IPS-20b (cell line): Measurements from ENCODE around the gene FLT3LG.

Experiments used
- H3K27ac ChIP-seq: one replicate; pipeline ENCODE4 v1.5.1; 2013; ENCODE audit warnings: low read length
- H3K27me3 ChIP-seq: 2 replicates; pipeline ENCODE4 v1.6.1; 2013; ENCODE audit warnings: mild to moderate bottlenecking, low read length, inconsistent platforms; ENCODE audit not compliant: insufficient read depth
- H3K36me3 ChIP-seq: 2 replicates; pipeline ENCODE4 v1.6.1; 2013; ENCODE audit warnings: low read depth, mild to moderate bottlenecking, inconsistent platforms, low read length, moderate library complexity; ENCODE audit not compliant: insufficient read depth
- H3K4me1 ChIP-seq: 2 replicates; pipeline ENCODE4 v1.6.1; 2013; ENCODE audit warnings: mild to moderate bottlenecking, control low read depth, inconsistent platforms, low read length, moderate library complexity; ENCODE audit not compliant: insufficient read depth
- H3K4me3 ChIP-seq: 2 replicates; pipeline ENCODE4 v1.5.1; 2013; ENCODE audit warnings: mild to moderate bottlenecking, low read length, inconsistent platforms
- H3K9ac ChIP-seq: 2 replicates; pipeline ENCODE4 v1.6.1; 2013; ENCODE audit warnings: low read depth, mild to moderate bottlenecking, inconsistent platforms, low read length, moderate library complexity
- H3K9me3 ChIP-seq: 2 replicates; pipeline ENCODE4 v1.6.1; 2013; ENCODE audit warnings: mild to moderate bottlenecking, low read depth, low read length, inconsistent platforms; ENCODE audit not compliant: insufficient read depth

Gene FLT3LG, protein sequence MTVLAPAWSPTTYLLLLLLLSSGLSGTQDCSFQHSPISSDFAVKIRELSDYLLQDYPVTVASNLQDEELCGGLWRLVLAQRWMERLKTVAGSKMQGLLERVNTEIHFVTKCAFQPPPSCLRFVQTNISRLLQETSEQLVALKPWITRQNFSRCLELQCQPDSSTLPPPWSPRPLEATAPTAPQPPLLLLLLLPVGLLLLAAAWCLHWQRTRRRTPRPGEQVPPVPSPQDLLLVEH

DNA sequence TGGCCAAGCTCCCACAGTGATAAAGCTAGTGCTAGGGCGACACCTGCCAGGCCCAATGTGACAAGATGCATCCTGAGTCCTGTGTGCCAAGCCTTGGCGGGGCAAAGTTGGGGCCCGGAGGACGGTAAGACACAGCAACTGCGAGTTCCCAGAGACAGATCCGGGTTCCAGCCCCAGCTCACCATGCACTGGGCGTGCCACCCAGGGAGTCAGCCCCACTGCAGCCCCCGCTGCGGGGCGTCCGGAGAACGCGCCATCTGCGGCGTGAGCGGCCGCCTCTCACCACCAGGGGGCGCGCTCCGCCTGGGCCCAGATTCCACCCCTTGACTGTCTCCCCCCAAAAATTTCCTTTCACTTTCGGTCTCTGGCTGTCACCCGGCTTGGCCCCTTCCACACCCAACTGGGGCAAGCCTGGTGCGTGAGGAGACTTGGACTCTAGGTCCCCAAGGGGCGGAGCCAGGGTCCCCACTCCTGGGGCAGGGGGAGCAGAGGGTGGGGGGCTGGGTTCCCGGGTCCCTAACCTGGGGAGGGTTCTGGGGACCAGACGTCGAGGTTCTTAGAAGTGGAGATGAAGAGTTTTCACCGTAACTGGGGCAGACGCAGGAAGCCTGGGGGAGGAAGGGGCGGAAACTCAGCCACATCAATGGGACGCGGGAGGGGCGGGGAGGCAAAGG, at the start of gene FLT3LG:
Gene FLT3LG (plus strand): TSS at position 348 of the 674 bp plus-strand sequence. CDS start 425 bp downstream, outside the sequence.
- peak within 1 kb of the TSS; percentile 64; the same call in 1 of the 2 replicates for H3K4me3 ChIP-seq
- H3K9ac ChIP-seq, result no peak within 1 kb of the TSS
- H3K36me3 ChIP-seq, result peaks cover 14% of the 10 kb centered on the region; the same call in 1 of the 2 replicates
- peaks cover 2% of the 10 kb centered on the region; the same call in 1 of the 2 replicates for H3K4me1 ChIP-seq
- H3K27me3 ChIP-seq, result peaks cover 11% of the 10 kb centered on the region
- H3K27ac ChIP-seq, result no peak within 1 kb of the TSS
- H3K9me3 ChIP-seq, result no peaks in the 10 kb centered on the region

GRCh38 chr19:49425178-49425577, 48.8 kb upstream of the FLT3LG start, which contains the start of gene GFY:
Gene GFY (plus strand): TSS chr19:49425388. CDS start chr19:49426431, 1,043 bp downstream.
- H3K4me1 ChIP-seq, result peaks cover 13% of the 10 kb centered on the region; the same call in 1 of the 2 replicates

GRCh38 chr19:49425922-49426592, 48.0 kb upstream of the FLT3LG start:
- H3K4me3 ChIP-seq, result peak overlapping the region; percentile 45
- no peaks in the 10 kb centered on the region for H3K9me3 ChIP-seq
- peak overlapping the region; percentile 16; the same call in 1 of the 2 replicates for H3K9ac ChIP-seq
- H3K36me3 ChIP-seq, result no peaks in the 10 kb centered on the region
- peaks cover 97% of the 10 kb centered on the region for H3K27me3 ChIP-seq
- H3K27ac ChIP-seq, result no peak overlapping the region
- H3K4me1 ChIP-seq, result peaks cover 13% of the 10 kb centered on the region; the same call in 1 of the 2 replicates

More at GRCh38 chr19:49425178-49425577, 48.8 kb upstream of the FLT3LG start, which contains the start of gene GFY:
- no peak within 1 kb of the TSS for H3K9ac ChIP-seq
- no peaks in the 10 kb centered on the region for H3K36me3 ChIP-seq
- H3K27ac ChIP-seq, result no peak within 1 kb of the TSS
- H3K4me3 ChIP-seq, result peak within 1 kb of the TSS; percentile 45
- H3K27me3 ChIP-seq, result peaks cover 96% of the 10 kb centered on the region
- no peaks in the 10 kb centered on the region for H3K9me3 ChIP-seq

DNA sequence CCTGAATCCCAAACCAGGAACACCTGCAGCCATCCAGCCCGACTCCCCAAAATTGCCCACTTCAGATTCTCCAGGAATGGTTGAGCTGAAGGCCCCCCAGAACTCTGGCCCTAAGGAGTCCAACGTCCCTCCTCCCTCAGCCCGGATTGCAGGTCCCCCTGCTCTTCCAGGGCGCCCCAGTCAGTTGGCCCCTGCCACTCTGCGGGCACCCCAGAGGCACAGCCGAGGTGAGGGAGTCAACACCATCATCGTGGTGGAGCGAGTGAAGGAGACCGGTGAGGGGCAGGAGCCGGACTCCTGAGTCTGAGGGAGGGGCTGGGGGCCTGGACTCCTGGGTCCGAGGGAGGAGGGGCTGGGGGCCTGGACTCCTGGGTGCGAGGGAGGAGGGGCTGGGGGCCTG, 46.7 kb upstream of the FLT3LG start:
- H3K9me3 ChIP-seq, result no peaks in the 10 kb centered on the region
- H3K9ac ChIP-seq, result no peak overlapping the region
- no peak overlapping the region for H3K4me3 ChIP-seq
- H3K27me3 ChIP-seq, result peaks cover 97% of the 10 kb centered on the region
- H3K27ac ChIP-seq, result no peak overlapping the region
- H3K36me3 ChIP-seq, result no peaks in the 10 kb centered on the region
- H3K4me1 ChIP-seq, result peaks cover 13% of the 10 kb centered on the region; the same call in 1 of the 2 replicates

DNA sequence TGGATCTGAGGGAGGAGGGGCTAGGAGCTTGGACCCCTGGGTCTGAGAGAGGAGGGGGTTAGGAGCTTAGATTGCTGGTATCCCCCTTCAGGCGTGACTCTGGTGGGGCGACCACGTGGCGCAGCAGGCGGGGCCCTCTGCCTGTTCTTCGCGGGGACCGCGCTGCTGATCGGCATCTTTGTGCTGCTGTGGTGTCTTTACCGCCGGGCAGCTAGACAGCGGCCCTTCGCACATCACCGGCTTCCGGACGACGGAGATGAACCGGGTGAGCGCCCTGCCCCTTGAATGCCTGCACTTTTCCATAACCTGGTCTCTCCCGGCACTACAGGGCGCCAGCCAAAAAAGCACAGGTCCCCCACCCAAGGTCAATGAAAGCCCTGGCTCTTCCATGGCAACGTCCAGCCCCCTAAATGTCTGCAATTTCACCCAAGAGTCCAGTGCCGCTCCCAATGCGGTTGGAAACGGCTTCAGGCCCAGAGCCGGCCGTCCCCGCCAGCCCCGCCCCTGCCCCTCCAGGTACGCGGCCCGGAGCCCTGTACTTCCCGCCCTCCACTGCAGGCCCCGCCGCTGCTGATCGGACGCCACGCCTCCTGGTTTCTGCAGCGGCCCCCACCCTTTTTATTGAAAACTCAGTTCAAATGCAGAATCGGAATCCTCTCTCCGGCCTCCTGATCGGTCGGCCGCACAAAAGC, 46.0 kb upstream of the FLT3LG start:
- Histone ChIP-seq H3K4me1 (peaks cover 13% of the 10 kb centered on the region; the same call in 1 of the 2 replicates), H3K9ac (peak overlapping the region; percentile 81; the same call in 1 of the 2 replicates), H3K4me3 (peak overlapping the region; percentile 78), H3K9me3 (no peaks in the 10 kb centered on the region), H3K36me3 (no peaks in the 10 kb centered on the region), H3K27me3 (peaks cover 97% of the 10 kb centered on the region), H3K27ac (no peak overlapping the region)

DNA sequence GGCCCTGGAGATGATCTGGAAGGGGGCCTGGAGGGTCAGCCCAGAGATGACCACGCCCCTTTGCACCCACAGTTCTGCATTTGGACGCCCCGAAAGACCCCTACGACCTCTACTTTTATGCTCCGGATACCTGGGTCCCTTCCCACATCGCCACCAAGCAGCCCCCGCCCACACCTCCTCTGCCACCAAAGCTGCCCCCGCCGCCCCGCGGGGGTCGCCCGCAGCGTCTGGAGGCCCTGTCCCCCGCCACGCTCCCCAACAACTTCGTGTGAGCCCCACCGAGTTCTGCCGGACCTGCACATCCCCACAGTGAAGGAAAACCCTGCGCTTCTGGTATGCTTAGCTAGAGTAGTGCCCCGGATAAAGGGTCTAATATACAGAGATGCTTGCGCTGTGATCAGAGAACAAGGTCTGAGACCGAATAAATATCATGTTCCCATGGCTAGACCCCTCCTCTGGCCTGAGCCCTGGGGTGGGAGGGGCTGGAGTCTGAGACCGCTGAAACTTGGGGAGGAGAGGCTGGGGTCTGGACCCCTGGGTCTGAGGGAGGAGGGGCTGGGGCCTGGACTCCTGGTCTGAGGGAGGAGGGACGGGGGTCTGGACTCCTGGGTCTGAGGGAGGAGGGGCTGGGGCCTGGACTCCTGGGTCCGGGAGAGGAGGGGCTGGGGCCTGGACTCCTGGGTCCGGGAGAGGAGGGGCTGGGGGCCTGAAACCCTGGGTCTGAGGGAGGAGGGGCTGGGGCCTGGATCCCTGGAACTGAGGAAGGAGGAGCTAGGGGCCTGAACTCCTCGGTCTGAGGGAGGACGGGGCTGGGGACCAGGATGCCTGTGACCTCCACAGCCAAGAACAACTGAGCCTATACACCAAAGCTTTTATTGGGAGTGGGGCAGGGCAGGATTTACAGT, 45.2 kb upstream of the FLT3LG start:
- H3K27ac ChIP-seq, result peak overlapping the region; percentile 60
- peak overlapping the region; percentile 51; the same call in 1 of the 2 replicates for H3K9ac ChIP-seq
- no peaks in the 10 kb centered on the region for H3K9me3 ChIP-seq
- peaks cover 13% of the 10 kb centered on the region; the same call in 1 of the 2 replicates for H3K4me1 ChIP-seq
- H3K4me3 ChIP-seq, result peak overlapping the region; percentile 78
- no peaks in the 10 kb centered on the region for H3K36me3 ChIP-seq
- H3K27me3 ChIP-seq, result peaks cover 97% of the 10 kb centered on the region

- H3K9me3 ChIP-seq, result no peaks in the 10 kb centered on the region
- H3K4me1 ChIP-seq, result peaks cover 13% of the 10 kb centered on the region; the same call in 1 of the 2 replicates
- H3K27ac ChIP-seq, result no peak overlapping the region
- H3K9ac ChIP-seq, result no peak overlapping the region
- no peaks in the 10 kb centered on the region for H3K36me3 ChIP-seq
- H3K27me3 ChIP-seq, result peaks cover 97% of the 10 kb centered on the region
- H3K4me3 ChIP-seq, result no peak overlapping the region
Measured at GRCh38 chr19:49430172-49430677, 43.8 kb upstream of the FLT3LG start.

DNA sequence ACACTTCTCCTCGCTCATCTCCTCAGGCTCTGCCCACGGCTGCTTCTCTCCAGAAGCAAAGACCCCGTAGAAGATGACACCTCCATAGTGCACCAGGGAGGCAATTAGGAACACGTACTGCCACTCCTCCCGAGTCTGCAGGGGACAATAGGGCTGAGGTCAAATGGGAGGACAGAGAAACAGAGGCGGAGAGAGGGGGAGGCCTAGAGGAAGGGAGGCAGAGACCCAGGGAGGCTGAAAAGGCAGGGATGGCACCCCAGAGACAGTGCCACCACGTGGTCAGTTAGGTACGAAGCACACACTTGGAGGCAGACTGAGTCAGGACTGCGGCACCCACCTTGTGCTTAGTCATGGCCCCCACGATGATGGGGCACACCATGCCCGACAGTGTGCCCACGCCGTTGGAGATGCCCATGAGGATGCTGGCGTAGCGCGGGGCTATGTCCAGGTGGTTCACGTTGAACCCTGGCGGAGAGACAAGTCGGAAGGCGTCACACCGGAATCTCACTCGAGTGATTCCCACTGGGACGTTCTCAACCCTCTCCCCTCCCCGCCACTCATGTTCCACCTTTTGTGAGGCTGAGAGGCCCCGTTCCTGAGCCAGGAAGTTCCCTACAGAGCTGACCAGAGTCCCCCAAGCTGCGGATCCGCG, 43.2 kb upstream of the FLT3LG start:
- Histone ChIP-seq H3K9me3 (no peaks in the 10 kb centered on the region), H3K27me3 (peaks cover 97% of the 10 kb centered on the region), H3K9ac (no peak overlapping the region), H3K36me3 (no peaks in the 10 kb centered on the region), H3K27ac (no peak overlapping the region), H3K4me3 (no peak overlapping the region), H3K4me1 (peaks cover 13% of the 10 kb centered on the region; the same call in 1 of the 2 replicates)

- Histone ChIP-seq H3K27ac (no peak overlapping the region), H3K36me3 (no peaks in the 10 kb centered on the region), H3K9ac (no peak overlapping the region), H3K9me3 (no peaks in the 10 kb centered on the region), H3K4me1 (peaks cover 13% of the 10 kb centered on the region; the same call in 1 of the 2 replicates), H3K27me3 (peaks cover 97% of the 10 kb centered on the region), H3K4me3 (no peak overlapping the region)
Measured at GRCh38 chr19:49431330-49431749, 42.7 kb upstream of the FLT3LG start.
